NCI-H2196 (cell line): ENCODE measurements around the gene FSIP2.
"Not testable (repeated sequence)": the region's sequence is repeated elsewhere in the genome, so short reads cannot be mapped to it uniquely, and the experiment has no call there.

Experiments used
- DNase-seq: peaks from one replicate; lab custom pipeline; 2025; ENCODE audit not compliant: unreplicated experiment; lab: John Stamatoyannopoulos, UW

Gene FSIP2

DNA sequence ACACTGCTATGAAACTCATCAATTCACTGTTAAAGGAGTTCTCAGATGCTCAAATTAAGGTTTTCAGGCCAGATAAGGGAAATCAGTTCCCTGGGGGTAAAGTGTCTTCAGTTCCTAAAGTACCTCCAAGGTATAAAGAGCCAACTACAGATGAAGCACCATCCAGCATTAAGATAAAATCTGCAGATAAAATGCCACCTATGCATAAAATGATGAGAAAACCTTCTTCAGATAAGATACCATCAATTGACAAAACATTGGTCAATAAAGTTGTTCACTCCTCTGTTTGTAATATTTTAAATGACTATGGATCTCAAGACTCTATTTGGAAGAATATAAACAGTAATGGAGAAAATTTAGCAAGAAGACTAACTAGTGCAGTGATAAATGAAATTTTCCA, 68.2 kb downstream of the FSIP2 start:
- no peak for DNase-seq

DNA sequence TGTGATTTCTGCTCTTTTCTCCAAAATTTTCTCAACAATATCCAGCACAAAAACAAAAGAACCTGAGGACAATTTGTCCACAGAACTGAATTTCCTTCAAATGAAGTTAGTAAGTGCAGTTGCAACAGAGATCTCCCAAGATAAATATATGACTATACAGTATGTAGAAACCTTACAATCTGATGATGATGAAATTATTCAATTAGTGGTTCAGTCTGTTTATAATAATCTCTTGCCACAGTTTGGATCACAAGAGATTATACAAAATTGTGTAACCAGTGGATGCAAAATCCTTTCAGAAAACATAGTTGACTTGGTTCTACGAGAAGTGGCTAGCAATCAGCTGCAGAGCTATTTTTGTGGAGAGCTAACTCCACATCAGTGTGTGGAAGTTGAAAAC, 68.7 kb downstream of the FSIP2 start:
- DNase-seq, result no peak

DNA sequence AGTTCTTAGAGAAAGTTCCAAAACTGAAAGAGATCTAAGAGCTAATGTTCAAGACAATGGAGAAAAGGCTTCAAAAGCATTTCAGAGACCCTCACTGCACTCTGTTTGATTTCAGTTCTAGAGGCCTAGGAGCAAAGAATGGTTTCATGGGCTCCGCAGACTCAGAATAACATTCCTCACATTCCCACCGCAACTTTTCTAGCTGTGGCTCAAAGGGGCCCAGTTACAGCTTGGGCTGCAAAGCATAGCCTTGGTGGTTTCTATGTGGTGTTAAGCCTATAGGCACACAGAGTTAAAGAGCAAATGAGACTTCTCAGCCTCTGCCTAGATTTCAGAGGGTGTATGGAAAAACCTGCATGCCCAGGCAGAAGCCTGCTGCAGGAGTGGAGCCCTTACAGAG, 73.0 kb downstream of the FSIP2 start:
- DNase-seq, result no peak

DNA sequence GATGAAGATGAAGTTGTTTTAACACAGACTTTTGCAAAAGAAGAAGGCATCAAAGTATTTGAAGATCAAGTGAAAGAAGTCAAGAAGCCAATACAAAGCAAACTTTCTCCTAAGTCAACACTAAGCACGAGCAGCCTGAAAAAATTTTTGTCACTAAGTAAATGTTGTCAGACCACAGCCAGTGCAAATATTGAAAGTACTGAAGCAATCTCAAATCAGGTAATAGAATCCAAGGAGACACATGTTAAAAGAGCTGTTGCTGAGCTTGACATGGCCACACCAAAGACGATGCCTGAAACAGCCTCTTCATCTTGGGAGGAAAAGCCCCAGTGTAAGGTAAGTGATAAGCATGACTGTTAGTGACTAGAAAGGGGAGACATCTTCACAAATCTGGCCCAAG, 75.1 kb downstream of the FSIP2 start:
- DNase-seq, result no peak

DNA sequence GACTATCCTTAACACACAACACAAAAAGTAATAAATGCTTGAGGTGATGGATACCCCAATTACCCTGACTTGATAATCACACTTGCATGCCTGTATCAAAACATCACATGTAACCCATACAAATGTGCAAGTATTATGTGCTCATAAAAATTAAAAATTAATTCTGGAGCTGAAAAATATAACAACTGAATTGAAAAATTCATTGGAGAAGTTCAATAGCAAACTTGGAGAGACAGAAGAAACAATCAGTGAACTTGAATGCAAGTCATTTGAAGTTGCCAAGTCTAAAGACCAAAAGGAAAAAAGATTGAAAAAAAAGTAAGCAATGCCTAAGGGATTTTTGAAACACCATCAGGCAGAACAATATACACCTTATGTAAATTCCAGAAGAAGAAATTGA, 79.4 kb downstream of the FSIP2 start:
- DNase-seq, result no peak

DNA sequence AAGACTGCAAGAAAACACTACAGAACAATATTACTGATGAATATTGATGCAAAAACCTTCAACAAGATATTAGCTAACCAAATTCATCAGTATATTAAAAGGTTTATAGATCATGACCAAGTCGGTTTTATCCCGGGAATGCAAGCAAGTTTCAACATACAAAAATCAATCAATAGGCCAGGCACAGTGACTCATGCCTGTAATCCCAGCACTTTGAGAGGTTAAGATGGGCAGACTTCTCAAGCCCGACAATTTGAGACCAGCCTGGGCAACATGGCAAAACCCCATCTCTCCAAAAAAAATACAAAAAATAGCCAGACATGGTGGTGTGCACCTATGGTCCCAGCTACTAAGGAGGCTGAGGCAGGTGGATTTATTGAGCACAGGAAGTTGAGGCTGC, 82.9 kb downstream of the FSIP2 start:
- no peak for DNase-seq

DNA sequence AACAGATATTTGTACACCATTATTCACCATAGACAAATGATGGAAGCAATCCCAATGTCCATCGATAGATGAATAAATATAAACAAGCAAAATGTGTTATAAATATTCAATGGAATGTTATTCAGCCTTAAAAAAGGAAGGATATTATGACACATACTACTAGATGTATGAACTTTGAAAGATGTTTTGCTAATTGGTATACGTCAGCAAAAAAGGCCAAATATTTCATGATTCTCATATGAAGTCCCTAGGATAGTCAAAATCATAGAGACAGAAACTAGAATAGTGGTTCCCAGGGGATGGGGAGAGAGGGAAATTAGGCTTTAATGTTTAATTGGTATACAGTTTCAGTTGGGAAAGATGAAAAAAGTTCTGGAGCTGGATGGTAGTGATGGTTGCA, 85.2 kb downstream of the FSIP2 start:
- DNase-seq, result no peak

DNA sequence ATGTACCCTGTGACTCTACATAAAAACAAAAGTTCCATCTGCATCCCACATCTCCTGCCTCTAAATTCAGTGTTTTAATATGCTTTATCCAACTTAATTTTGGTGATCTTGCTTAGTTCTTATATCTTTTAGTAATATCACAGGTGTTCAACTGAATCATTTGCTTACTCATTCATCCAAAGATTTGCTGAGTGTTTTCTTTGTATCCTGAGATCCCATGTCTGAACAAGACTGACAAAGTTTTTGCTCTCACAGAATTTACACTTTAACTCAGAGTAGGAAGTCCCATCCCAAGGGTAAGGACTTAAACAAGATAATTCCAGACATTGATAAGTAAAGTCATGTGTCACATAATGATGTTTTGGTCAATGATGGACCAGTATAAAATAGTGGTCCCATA, 87.0 kb downstream of the FSIP2 start:
- no peak for DNase-seq

DNA sequence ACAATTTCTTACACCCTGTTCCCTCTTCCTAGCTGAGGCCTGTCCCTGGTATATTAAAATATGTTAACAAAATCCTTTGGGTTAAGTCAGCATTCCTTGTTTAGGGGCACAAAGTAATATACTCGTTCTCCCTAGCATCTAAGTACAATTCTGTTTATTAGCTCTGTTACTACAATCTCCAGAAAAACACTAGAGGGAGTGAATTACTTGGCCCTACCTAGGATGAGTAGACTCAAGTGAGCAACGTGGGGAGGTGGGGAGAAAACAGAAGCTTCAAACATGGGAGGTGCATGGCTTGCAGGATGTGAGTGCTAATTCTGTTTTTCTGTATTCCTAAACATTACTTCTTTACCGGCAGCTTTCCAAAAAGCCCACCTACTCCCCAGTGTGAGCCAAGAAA, 89.7 kb downstream of the FSIP2 start:
- DNase-seq, result no peak

DNA sequence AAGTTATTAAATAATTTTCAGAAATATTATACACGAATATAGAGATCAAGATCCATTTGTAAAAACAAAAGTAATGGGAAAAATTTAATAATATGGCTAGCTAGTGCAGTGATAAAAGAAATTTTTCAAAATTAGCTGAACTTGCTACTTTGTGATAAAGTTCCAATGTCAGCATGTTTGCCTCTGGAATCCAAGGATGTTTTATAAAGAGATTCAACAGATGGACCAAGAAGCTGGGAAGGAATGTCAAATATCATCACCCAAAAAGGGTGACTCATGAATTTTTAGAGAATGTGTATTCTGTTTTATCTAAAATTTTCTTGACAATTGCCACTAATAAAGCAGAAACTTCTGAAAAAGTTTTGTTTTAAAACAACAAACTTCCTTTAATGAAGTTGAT, 95.3 kb downstream of the FSIP2 start:
- DNase-seq, result no peak

DNA sequence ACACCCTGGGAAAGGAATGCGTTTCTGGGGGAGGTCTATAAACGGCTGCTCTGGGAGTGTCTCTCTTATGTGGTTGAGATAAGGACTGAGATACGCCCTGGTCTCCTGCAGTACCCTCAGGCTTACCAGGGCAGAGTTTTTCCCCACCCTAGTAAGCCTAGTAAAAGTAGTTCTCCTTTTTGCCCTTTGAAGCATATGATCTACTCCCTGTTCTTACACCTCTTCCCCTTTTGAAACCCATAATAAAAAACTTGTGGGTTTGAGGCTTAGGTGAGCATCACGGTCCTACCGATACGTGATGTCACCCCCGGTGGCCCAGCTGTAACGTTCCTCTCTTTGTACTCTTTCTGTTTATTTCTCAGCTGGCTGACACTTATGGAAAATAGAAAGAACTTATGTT, 97.4 kb downstream of the FSIP2 start:
- no peak for DNase-seq

DNA sequence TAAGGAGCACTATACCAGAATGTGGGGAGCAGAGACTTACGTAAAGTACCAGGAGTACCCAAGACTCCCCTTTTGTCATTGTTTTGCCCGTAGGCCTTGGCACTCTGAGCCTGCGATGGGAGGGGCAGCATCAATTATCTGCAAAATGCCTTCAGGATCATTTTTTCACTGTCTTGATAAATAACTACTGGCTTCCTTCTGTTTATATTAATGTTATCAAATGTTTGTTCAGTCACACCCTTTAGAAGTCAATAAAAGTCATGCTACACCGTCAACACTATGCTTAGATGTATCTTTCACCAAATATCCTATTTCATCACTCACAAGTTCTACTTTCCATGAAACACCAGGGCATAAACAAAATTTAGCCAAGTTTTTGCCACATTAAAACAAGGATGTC, 116.3 kb downstream of the FSIP2 start:
- no peak for DNase-seq

DNA sequence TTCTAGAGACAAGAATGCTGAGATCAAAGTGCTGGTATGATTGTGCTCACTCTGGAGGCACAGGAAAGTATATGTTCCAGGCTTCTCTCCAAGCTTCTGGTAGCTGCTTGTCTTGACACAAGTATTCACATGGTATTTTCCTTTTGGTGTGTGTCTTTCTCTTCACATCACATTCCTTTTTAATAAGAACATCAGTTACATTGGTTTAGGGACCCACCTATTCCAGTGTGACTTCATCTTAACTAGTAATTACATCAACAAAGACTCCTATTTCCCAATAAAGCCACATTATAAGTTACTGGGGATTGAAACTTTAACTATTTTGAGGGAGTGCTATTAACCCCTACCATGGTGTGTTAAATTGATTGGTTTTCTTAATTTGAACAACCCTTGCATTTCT, 119.1 kb downstream of the FSIP2 start:
- no peak for DNase-seq

DNA sequence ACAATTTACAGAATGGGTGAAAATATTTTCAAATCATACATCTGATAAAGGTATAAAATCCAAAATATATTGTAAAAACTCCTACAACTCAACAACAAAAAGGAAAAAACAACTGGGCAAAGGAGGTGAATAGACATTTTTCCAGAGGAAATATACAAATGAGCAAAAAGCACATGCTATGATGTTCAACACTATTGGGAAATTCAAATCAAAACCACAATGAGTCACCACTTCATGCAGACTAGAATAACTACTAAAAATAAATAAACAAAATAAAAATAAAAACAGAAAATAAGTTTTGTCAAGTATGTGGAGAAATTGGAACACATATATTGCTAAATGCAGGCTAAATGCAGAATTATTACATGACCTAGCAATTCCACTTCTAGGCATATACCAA, 120.9 kb downstream of the FSIP2 start:
- DNase-seq, result no peak

DNA sequence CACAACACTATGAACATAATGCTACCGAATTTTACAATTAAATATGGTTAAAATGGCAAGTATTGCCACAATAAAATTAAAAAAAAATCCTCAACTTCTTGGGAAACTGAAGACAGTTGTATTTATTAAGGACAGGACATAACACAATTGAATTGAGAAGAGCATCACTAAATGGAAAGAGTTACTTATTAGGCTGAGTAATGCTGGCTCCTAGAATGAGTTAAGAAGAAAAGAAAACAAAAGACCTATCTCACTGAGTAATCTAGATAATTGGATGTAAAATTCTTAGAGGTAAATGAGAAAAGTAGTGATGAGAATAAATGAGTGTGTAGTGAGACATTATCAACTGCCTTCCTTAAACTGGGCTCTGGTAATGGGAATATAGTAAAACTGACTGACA, 121.7 kb downstream of the FSIP2 start:
- DNase-seq, result no peak

DNA sequence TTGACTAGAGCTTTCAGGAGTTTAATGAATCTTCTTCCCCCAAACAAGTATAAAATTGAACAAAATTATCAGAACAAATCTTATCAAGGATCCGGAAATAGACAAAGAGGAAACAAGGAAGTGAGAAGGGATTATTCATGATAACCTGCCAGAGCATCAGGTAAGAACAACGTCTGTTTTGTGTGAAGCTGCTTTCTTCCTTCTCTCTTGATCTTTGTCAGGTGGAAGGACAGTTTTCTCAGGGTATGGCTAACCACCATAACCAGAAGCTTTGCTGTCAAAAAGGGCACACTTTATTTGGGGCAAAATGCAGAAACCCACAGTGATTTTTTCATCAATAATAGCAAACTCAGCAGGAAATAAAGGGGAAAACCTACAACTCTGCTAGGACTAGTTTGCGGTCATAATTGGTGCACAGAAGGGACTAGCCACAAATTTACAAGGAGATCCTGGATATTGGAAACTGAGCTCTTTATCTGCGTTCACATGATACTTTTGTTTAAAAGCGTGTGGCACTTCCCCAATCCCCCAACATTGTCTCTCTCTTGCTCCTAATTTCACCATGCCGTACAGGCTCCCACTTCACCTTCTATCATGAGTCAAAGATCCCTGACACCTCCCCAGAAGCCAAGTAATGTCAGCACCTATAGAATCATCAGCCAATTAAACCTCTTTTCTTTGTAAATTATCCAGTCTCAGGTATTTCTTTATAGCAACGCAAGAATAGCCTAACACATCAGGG, 124.2 kb downstream of the FSIP2 start:
- DNase-seq, result no peak

DNA sequence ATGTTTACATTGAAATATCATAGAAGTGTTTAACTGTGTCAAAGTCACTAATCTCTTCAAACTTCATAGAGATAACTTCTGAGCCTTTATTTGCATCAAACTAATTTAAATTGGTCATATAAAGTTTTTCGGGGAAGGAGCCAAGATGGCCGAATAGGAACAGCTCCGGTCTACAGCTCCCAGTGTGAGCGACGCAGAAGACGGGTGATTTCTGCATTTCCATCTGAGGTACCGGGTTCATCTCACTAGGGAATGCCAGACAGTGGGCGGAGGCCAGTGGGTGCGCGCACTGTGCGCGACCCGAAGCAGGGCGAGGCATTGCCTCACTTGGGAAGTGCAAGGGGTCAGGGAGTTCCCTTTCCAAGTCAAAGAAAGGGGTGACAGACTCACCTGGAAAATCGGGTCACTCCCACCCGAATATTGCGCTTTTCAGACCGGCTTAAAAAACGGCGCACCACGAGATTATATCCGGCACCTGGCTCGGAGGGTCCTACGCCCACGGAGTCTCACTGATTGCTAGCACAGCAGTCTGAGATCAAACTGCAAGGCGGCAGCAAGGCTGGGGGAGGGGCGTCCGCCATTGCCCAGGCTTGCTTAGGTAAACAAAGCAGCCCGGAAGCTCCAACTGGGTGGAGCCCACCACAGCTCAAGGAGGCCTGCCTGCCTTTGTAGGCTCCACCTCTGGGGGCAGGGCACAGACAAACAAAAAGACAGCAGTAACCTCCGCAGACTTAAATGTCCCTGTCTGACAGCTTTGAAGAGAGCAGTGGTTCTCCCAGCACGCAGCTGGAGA, 126.1 kb downstream of the FSIP2 start:
- not testable (repeated sequence) for DNase-seq

DNA sequence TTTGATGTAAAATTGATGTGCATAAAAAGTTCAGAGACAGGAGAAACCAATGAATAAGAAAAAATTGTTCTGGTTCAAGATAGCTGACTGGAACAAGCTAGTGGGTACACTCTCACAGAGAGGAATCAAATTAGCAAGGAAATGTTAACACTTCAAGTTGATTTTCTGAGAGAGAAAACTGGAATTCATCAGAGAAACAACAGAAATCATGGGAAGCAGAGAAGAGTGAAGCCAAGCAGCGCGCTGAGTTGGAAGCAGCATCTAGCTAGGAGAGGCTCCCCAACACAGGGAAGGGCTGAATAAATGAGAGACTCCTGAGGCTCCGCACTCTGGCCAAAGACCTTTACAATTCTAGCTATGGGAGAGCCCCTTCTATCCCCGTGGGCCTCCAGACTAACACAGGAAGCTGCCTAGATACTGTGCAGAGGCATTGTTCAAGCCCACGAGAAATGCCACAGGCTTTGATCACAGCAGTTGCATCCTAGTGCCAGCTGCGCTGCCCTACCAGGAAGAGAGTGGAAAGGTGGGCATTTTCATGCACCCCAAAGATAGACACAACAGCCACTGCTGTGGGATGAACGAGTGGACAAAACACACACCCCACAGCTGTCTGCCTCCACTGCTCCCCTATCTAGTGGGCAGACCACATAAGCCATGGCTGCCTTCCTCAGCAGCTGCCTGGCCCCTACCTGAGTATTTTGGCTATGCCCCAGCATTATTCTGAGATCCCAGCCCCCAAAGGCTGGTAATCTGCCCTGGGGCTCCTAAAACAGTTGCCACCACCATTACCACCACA, 136.7 kb downstream of the FSIP2 start:
- no peak for DNase-seq

DNA sequence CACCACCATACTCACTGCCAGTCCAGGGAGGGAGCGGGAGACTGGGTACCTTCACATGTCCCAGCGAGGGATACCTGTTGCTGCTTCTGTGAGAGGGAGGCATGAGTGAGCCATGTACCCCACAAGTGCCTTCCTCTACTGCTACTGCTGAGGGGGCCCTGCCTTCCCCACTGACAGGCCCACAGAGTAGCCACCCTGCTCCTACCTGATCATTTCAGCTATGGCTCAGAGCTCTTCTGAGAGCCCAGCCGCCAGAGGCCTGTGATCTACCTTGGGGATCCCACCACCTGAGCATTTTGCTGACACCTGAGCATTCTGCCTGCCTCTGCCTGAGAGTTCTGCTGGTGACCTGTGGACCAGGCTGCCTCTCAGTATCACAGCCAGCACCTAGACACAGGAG, 137.6 kb downstream of the FSIP2 start:
- no peak for DNase-seq

DNA sequence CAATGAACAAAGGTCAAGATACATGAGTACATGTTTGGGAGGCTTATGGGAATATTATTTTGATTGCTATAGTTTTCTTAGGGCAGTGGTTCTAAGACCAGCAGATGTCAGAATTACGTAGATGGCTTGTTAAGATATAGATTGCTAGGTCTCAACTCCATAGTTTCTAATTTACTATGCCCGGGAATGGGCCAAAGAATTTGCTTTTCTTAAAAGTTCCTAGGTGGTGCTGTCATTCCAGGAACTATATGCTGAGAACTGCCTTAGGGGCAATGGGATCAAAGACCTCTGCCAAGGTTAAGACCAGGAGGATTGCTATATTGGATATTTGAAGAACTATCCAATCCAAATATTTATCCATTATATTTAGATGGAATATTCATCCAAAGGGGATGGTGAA, 141.8 kb downstream of the FSIP2 start:
- no peak for DNase-seq
